ENCODE data around the gene JARID2.

- TF ChIP-seq POLR2A (IDR thresholded peaks at IDR 0.05; ENCODE audit: low read depth, low read length) (no peak), POLR2AphosphoS5 (IDR thresholded peaks at IDR 0.05; ENCODE audit: low read depth, low read length) (no peak)
Measured at GRCh38 chr6:15431762-15432483, 186.1 kb downstream of the JARID2 start.
